ENCODE data around the gene HOXB8. TPM values are rescaled to one million over a fixed set of nuclear protein-coding genes. Genes with fewer than 3 reads are reported as not detected.

Gene HOXB8
- total and polyA plus RNA-seq, 2 donors (not counting 1 experiment from before 2014, with no cell fraction given), result 0.33 to 2.0 TPM

GRCh38 chr17:48639982-48640857 is 25.1 kb upstream of the HOXB8 start:
- H3K79me2 ChIP-seq (ENCODE audit: control insufficient read depth, insufficient read depth, low read length), result no peaks in the 10 kb centered on the region
- H3K4me3 ChIP-seq (replicated peaks in 1 of 4; ENCODE audit: control extremely low read depth in 1 of 4, insufficient read depth in 1 of 4, low read depth in 3 of 4, low read length in 4 of 4), result no peak overlapping the region
- TF ChIP-seq EZH2 (IDR thresholded peaks at IDR 0.05; ENCODE audit: low read length, missing control alignments) (no peak), CTCF (conservative IDR thresholded peaks at IDR 0.05 in 1 of 2, IDR thresholded peaks at IDR 0.05 in 1 of 2; ENCODE audit: low read depth in 1 of 2, low read length in 2 of 2) (no peak)
- no peak overlapping the region for H3K9ac ChIP-seq (ENCODE audit: insufficient read depth, low read length)
- H3K36me3 ChIP-seq (ENCODE audit: control insufficient read depth, insufficient read depth, low read length), result no peaks in the 10 kb centered on the region
- DNase-seq (ENCODE audit: low read depth in 2 of 2), result no peak
- H4K20me1 ChIP-seq (ENCODE audit: control insufficient read depth, extremely low read depth, insufficient read depth, low read length), result no peaks in the 10 kb centered on the region
- no peaks in the 10 kb centered on the region for H3K4me1 ChIP-seq (ENCODE audit: control insufficient read depth, extremely low read depth, insufficient read depth, low read length)
- no peak overlapping the region for H3K27ac ChIP-seq (ENCODE audit: insufficient read depth, low read length)
- no peak overlapping the region for H2AFZ ChIP-seq (ENCODE audit: low read length)
- no peaks in the 10 kb centered on the region for H3K9me3 ChIP-seq (ENCODE audit: control insufficient read depth, insufficient read depth, low read depth, low read length)
- peaks cover 93% of the 10 kb centered on the region for H3K27me3 ChIP-seq (ENCODE audit: control insufficient read depth, insufficient read depth, low read length)
- no peak overlapping the region for H3K4me2 ChIP-seq (ENCODE audit: extremely low read depth, insufficient read depth, low read length)

- Histone ChIP-seq H3K27me3 (ENCODE audit: control insufficient read depth, insufficient read depth, low read length) (peaks cover 94% of the 10 kb centered on the region), H3K36me3 (ENCODE audit: control insufficient read depth, insufficient read depth, low read length) (no peaks in the 10 kb centered on the region), H3K4me2 (ENCODE audit: extremely low read depth, insufficient read depth, low read length) (no peak overlapping the region), H3K79me2 (ENCODE audit: control insufficient read depth, insufficient read depth, low read length) (no peaks in the 10 kb centered on the region), H3K27ac (ENCODE audit: insufficient read depth, low read length) (no peak overlapping the region), H3K4me1 (ENCODE audit: control insufficient read depth, extremely low read depth, insufficient read depth, low read length) (no peaks in the 10 kb centered on the region), H4K20me1 (ENCODE audit: control insufficient read depth, extremely low read depth, insufficient read depth, low read length) (no peaks in the 10 kb centered on the region), H3K9me3 (ENCODE audit: control insufficient read depth, insufficient read depth, low read depth, low read length) (no peaks in the 10 kb centered on the region), H3K9ac (ENCODE audit: insufficient read depth, low read length) (no peak overlapping the region), H3K4me3 (replicated peaks in 1 of 4; ENCODE audit: control extremely low read depth in 1 of 4, insufficient read depth in 1 of 4, low read depth in 3 of 4, low read length in 4 of 4) (no peak overlapping the region), H2AFZ (ENCODE audit: low read length) (no peak overlapping the region)
- TF ChIP-seq EZH2 (IDR thresholded peaks at IDR 0.05; ENCODE audit: low read length, missing control alignments), result peak; percentile 17
- TF ChIP-seq CTCF (conservative IDR thresholded peaks at IDR 0.05 in 1 of 2, IDR thresholded peaks at IDR 0.05 in 1 of 2; ENCODE audit: low read depth in 1 of 2, low read length in 2 of 2), result no peak
- DNase-seq (ENCODE audit: low read depth in 2 of 2), result no peak
Measured at GRCh38 chr17:48639136-48639535, 24.0 kb upstream of the HOXB8 start.

- Histone ChIP-seq H3K4me1 (ENCODE audit: control insufficient read depth, extremely low read depth, insufficient read depth, low read length) (no peaks in the 10 kb centered on the region), H4K20me1 (ENCODE audit: control insufficient read depth, extremely low read depth, insufficient read depth, low read length) (no peaks in the 10 kb centered on the region), H3K79me2 (ENCODE audit: control insufficient read depth, insufficient read depth, low read length) (no peaks in the 10 kb centered on the region), H3K9me3 (ENCODE audit: control insufficient read depth, insufficient read depth, low read depth, low read length) (no peaks in the 10 kb centered on the region), H3K9ac (ENCODE audit: insufficient read depth, low read length) (no peak overlapping the region), H2AFZ (ENCODE audit: low read length) (no peak overlapping the region), H3K27me3 (ENCODE audit: control insufficient read depth, insufficient read depth, low read length) (peaks cover 94% of the 10 kb centered on the region), H3K4me3 (replicated peaks in 1 of 4; ENCODE audit: control extremely low read depth in 1 of 4, insufficient read depth in 1 of 4, low read depth in 3 of 4, low read length in 4 of 4) (no peak overlapping the region), H3K36me3 (ENCODE audit: control insufficient read depth, insufficient read depth, low read length) (no peaks in the 10 kb centered on the region), H3K27ac (ENCODE audit: insufficient read depth, low read length) (no peak overlapping the region), H3K4me2 (ENCODE audit: extremely low read depth, insufficient read depth, low read length) (no peak overlapping the region)
- TF ChIP-seq CTCF (conservative IDR thresholded peaks at IDR 0.05 in 1 of 2, IDR thresholded peaks at IDR 0.05 in 1 of 2; ENCODE audit: low read depth in 1 of 2, low read length in 2 of 2) (no peak), EZH2 (IDR thresholded peaks at IDR 0.05; ENCODE audit: low read length, missing control alignments) (no peak)
- DNase-seq (ENCODE audit: low read depth in 2 of 2), result peak; percentile 68 to 72
Measured at GRCh38 chr17:48637323-48638260, 22.5 kb upstream of the HOXB8 start.

All from fibroblast of lung (primary cell).